Stimulated activated CD8-positive, alpha-beta memory T cell treated with anti-CD3 and anti-CD28 coated beads, Interleukin-15, amount 100 ng/mL, for 24 hours (primary cell): Measurements from ENCODE around the gene SIPA1L3.

Experiments
- DNase-seq: peaks from one replicate; pipeline ENCODE4 v3.0.0-alpha.2; 2020; ENCODE audit warnings: low read depth

Gene SIPA1L3

GRCh38 chr19:37999309-38000213 lies 92.6 kb downstream of the SIPA1L3 start:
- no peak for DNase-seq

GRCh38 chr19:38001158-38001781 lies 94.3 kb downstream of the SIPA1L3 start:
- DNase-seq = no peak

GRCh38 chr19:38003438-38004185 lies 96.6 kb downstream of the SIPA1L3 start:
- DNase-seq = no peak

DNA sequence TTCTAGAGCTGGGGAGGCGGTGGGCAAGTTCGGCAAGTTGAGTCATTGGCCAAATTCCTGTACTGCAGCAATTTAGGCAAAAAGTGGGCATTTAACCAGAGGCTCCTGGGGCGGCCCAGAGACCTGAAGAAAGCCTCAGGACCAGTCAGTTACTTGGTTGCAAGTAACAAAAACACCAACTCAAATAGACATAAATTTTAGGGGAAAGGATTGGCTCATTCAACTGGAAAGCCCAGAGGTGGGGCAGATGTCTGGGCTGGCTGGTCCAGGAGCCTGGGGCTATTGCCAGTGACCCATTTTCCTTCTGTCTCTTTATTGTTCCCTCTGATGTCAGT lies 97.1 kb downstream of the SIPA1L3 start:
- DNase-seq = no peak

- DNase-seq = no peak
Observed at GRCh38 chr19:38004521-38005223, 97.7 kb downstream of the SIPA1L3 start.

GRCh38 chr19:38005224-38005614 lies 98.2 kb downstream of the SIPA1L3 start:
- no peak for DNase-seq

DNA sequence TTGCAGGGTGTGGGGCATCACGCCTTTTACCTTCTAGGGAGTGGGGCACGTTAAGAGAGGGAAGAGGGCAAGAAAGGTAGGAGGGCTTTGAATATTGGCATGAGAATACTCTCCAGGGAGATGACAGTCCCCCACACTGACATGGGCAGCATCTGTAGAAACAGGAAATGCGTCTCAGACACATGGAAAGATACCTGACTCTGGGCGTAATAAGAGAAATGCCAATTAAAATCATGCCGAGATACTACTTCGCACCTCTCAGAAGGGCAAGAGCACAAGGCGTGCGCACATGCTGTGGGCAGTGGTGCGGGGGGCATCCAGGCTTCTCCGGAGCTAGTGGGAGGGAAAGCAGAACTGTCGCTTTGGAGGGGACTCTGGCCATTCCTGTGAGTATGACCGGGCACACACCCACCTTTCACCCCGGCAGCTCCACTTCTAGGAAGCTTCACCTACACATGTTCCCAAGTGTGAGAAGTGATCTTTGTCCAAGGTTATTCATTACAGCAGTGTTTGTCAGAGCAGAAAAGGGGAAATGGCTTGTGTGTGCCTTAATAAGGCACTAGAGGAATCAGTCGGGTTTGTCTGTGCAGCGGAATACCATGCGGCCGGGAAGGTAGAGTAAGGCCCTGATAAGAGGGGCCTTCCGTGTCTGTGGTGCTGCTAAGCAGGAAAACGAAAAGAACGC lies 99.5 kb downstream of the SIPA1L3 start:
- DNase-seq = no peak

- DNase-seq = no peak
Observed at GRCh38 chr19:38009650-38010242, 102.7 kb downstream of the SIPA1L3 start.

- DNase-seq = no peak
Observed at GRCh38 chr19:38011426-38011825, 104.4 kb downstream of the SIPA1L3 start.

DNA sequence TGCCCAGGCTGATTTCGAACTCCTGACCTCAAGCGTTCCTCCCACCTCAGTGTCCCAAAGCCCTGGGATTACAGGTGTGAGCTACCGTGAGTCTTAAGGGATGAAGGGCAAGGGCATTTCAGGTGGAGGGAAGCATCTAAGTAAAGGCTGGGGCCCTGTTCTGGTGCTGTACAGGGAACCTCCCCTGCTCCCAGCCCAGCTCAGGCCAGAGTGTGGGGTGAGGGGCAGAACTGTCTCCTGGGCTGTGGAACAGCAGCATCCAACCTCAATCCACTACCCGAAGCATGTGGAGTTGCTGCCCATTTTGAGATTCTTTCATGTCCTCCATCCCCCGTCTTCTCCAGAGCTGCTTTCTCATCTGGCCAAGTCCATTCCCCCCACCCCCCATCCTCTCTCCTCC lies 105.3 kb downstream of the SIPA1L3 start:
- no peak for DNase-seq

GRCh38 chr19:38012944-38013343 lies 105.9 kb downstream of the SIPA1L3 start:
- no peak for DNase-seq

- DNase-seq = no peak
Observed at GRCh38 chr19:38013913-38014580, 107.0 kb downstream of the SIPA1L3 start.

DNA sequence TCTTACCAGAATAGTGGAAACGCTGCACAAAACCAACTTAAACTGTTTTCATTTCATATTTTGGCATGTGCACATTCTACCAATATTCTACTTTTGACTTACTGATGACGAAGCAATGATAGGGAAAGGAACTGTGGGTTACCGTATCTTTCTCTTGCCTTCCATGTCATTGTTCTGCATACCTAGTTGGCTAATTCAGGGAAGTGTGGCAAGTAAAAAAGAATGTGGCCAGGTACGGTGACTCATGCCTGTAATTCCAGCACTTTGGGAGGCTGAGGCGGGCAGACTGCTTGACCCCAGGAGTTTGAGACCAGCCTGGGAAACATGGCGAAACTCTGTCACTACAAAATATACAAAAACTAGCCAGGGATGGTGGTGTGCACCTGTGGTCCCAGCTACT lies 108.2 kb downstream of the SIPA1L3 start:
- DNase-seq = no peak

GRCh38 chr19:38015761-38016160 lies 108.8 kb downstream of the SIPA1L3 start:
- no peak for DNase-seq

GRCh38 chr19:38017401-38018151 lies 110.6 kb downstream of the SIPA1L3 start:
- DNase-seq = no peak

- no peak for DNase-seq
Observed at GRCh38 chr19:38018694-38019395, 111.8 kb downstream of the SIPA1L3 start.

DNA sequence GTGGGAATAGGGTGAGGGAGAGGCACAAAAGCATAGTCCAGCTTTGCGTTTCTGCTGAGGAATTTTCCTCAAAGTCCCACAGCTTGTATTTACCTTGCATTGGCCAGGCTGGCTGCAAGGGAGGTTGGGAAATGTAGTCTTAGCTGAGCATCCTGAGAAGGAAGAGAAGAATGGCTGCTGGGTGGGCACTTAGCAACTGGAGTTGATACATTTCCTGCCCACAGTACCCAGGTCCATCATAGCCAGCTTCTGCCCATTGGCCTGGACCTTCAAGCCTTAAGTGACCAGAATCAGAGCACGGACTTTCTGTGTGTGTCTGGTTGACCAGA lies 112.4 kb downstream of the SIPA1L3 start:
- no peak for DNase-seq

GRCh38 chr19:38020311-38020710 lies 113.3 kb downstream of the SIPA1L3 start:
- DNase-seq = no peak

DNA sequence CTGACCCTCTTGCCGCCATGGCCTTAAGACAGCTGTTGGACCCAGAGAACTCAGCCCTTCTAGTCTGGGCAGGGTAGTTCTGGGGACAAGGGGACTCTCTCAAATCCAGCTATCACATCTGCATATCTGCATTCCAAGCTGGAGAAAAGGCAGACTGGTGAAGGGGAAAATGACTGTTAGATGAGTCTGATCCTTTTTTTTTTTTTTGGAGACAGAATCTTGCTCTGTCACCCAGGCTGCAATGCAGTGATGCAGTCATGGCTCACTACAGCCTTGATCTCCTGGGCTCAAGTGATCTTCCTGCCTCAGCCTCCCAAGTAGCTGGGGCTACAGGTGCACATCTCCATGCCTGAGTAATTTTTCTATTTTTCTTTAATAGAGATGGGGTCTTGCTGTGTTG lies 114.3 kb downstream of the SIPA1L3 start:
- DNase-seq = no peak
